Heart right ventricle (tissue), 16 donors: ENCODE results near the gene RSPH9. TPM values are rescaled to one million over a fixed set of nuclear protein-coding genes. Genes with fewer than 3 reads are reported as not detected.

Experiments used
- ATAC-seq, 8 donors: fragments of 200-7000 bp; cut with Tn5 transposase; one replicate each; pipeline ENCODE4 v1.9.1; 2020; ENCODE audit warnings: mild to moderate bottlenecking in 8 of 8, moderate library complexity in 8 of 8, moderate number of reproducible peaks in 1 of 8
- DNase-seq, 2 donors: peaks; one replicate each; pipeline ENCODE4 v3.0.0-alpha.2; 2020
- H3K27ac ChIP-seq, 10 donors: fragments of 200-600 bp; sonication (generic) in 2 of 10; one replicate each; pipeline versions ENCODE4 v1.5.0 to v1.8.0; 2020 to 2022; ENCODE audit warnings: mild to moderate bottlenecking in 3 of 10
- H3K27me3 ChIP-seq, 7 donors: fragments of 200-600 bp; one replicate each; pipeline ENCODE4 v1.8.0; 2021 to 2022; ENCODE audit warnings: mild to moderate bottlenecking in 2 of 7
- H3K36me3 ChIP-seq, 9 donors: fragments of 200-600 bp; sonication (generic) in 1 of 9; one replicate each; pipeline versions ENCODE4 v1.5.0 to v1.8.0; 2020 to 2022; ENCODE audit warnings: mild to moderate bottlenecking in 2 of 9
- H3K4me1 ChIP-seq, 9 donors: fragments of 200-600 bp; sonication (generic) in 1 of 9; one replicate each; pipeline versions ENCODE4 v1.5.0 to v1.8.0; 2020 to 2022; ENCODE audit warnings: mild to moderate bottlenecking in 4 of 9
- H3K4me3 ChIP-seq, 10 donors: fragments of 200-600 bp; sonication (generic) in 2 of 10; one replicate each; pipeline versions ENCODE4 v1.5.0 to v1.8.0; 2020 to 2022; ENCODE audit warnings: mild to moderate bottlenecking in 7 of 10, moderate library complexity in 2 of 10
- H3K9me3 ChIP-seq, 11 donors: fragments of 200-600 bp in 10 of 11; sonication (generic) in 2 of 11; one replicate each; pipeline versions ENCODE4 v1.5.0 to v1.8.0; 2013 to 2022; ENCODE audit warnings: mild to moderate bottlenecking in 2 of 11, control low read depth in 1 of 11, moderate library complexity in 1 of 11
- CTCF ChIP-seq, 9 donors: fragments of 200-600 bp; sonication (generic) in 2 of 9; IDR thresholded peaks; one replicate each; pipeline versions ENCODE4 v1.5.0 to v1.8.0; 2021 to 2022; ENCODE audit warnings: antibody characterized with exemption in 9 of 9, mild to moderate bottlenecking in 5 of 9, moderate library complexity in 1 of 9
- WGBS, 2 donors: extraction: QIAGEN DNeasy Blood & Tissue Kit; methylation state at CpG; one replicate each; pipeline ENCODE4 v1.1.7; 2013; ENCODE audit warnings: inconsistent platforms in 1 of 2; 5-methylcytosine and 5-hydroxymethylcytosine counted together
- intact Hi-C, 10 donors: fragments of 100-400 bp; cut with DNase I; formaldehyde crosslinking; loops; one replicate each; pipeline versions ENCODE4 v1.11.1 to v1.14.2; 2022
- polyA plus RNA-seq, 2 donors: library from polyadenylated mRNA; stranded (reverse); fragments of 200-250 nt; gene quantifications; one replicate each; pipeline ENCODE4 v1.2.3, GENCODE V29; 2013
- total RNA-seq, 10 donors: library from RNA; stranded (reverse); fragmentation: NEBNext Ultra II Directional in 3 of 10; extraction: Animal tissue kit (Norgen Biotek cat#: 25700) in 3 of 10; gene quantifications; one replicate each; pipeline versions ENCODE4 v1.2.1 to v1.2.4, GENCODE V29; 2021 to 2023
- donor health status: Arrhythmogenic right ventricular cardiomyopathy.
- donor health status: ischemic (EF 13 %, LVEDD 7.1; RV severe dilation, severe dysfunction).
- donor health status: healthy with polysubstance abuse.
- donor health status: DM: no; HTN: yes; CAD: no.
- donor health status: DM: no; HTN: no; CAD: no.
- donor health status: ischemic (EF 25% LVEDD 6.9; RV normal size, moderate dysfunction).
- donor health status: ischemic (EF 25% LVEDD 5.7; RV mildly dilated, moderate dysfunction).
- donor health status: healthy.
- donor health status: DM: yes; HTN: yes; CAD: no.
- donor health status: Ischemic cardiomyopathy.
- donor health status: ischemic (EF 35%, LVEDD 5.7; RV mildly dilated, moderate dysfunction).
- donor health status: nonischemic (EF 11% LVEDD 7.7; RV severe dilation, severe dysfunction).
- donor health status: DM: yes; HTN: yes; CAD: no.
- donor health status: PGD.
- donor health status: ischemic (EF 29% LVEDD 5.4; RV normal size, mild dysfunction).
- donor health status: nonischemic (EF 23%, LVEDD 6.1; RV moderate dilation, normal function).

Gene RSPH9
- total and polyA plus RNA-seq, 12 donors = 0.09 to 0.45 (median 0.13) TPM; not detected in 5

GRCh38 chr6:43670623-43670986 is 25.8 kb downstream of the RSPH9 start:
- 96 to 98% methylated on average over 6 of the region's 6 CpGs for WGBS, 2 donors

DNA sequence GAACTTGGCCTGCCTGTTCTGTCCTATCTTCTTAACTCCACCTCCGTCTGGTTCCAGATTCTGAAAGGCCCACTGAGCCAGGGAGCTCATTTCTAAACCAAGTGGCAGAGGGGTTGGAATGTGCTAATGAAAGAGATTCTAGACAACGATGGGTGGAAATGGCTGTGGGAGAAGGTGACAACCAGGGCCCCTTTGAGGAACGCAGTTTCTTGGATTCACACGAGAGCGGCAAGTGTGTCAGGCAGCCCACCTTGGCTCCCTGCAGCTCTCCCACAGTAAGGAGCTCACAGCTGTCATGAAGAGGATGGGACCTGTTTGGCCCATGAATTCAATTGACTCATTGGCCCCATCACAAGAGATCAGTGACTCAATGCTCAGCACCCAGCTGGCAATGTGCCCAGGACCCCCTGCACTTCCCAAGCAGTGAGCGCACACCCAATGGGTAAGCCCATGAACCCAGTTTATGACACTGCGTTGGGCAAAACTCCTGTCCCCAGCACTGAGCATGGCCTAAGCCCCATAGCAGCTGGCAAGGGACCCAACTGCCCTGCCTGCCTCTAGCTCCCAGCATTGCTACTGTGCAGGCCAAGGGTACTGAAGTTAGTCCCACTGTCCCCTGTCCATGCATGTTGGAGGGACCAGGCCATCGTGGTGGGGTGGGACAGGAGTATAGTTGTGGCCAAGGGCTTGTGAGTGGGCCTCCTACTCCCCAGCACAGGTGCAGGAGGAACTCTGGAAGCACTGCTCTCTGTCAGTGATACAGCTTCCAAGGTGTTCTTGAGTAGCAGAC is 26.4 kb downstream of the RSPH9 start:
- no peak for ATAC-seq
- no peaks in the 10 kb centered on the region for H3K27me3 ChIP-seq
- peak overlapping the region in 6 of 10 donors; percentile 65 to 85 (median 81) for H3K27ac ChIP-seq
- intact Hi-C loops = no loop called here
- H3K36me3 ChIP-seq = peaks cover 0 to 60% (median 34%) of the 10 kb centered on the region in 9 donors
- no peaks in the 10 kb centered on the region for H3K9me3 ChIP-seq
- DNase-seq = no peak
- 90 to 94% methylated on average over 8 of the region's 8 CpGs for WGBS, 2 donors
- H3K4me3 ChIP-seq = no peak overlapping the region
- TF ChIP-seq CTCF (IDR thresholded peaks at IDR 0.05) = no peak
- peaks cover 26 to 51% (median 41%) of the 10 kb centered on the region in 9 donors for H3K4me1 ChIP-seq

More at GRCh38 chr6:43670623-43670986, 25.8 kb downstream of the RSPH9 start:
- no peaks in the 10 kb centered on the region for H3K9me3 ChIP-seq
- H3K4me1 ChIP-seq = peaks cover 26 to 49% (median 41%) of the 10 kb centered on the region in 9 donors
- intact Hi-C loops = no loop called here
- DNase-seq (no peak), ATAC-seq (no peak)
- no peak overlapping the region for H3K4me3 ChIP-seq
- H3K27me3 ChIP-seq = no peaks in the 10 kb centered on the region
- peak overlapping the region in 9 of 10 donors; percentile 19 to 85 (median 79) for H3K27ac ChIP-seq
- no peak for TF ChIP-seq CTCF (IDR thresholded peaks at IDR 0.05)
- peaks cover 0 to 54% (median 33%) of the 10 kb centered on the region in 9 donors for H3K36me3 ChIP-seq

DNA sequence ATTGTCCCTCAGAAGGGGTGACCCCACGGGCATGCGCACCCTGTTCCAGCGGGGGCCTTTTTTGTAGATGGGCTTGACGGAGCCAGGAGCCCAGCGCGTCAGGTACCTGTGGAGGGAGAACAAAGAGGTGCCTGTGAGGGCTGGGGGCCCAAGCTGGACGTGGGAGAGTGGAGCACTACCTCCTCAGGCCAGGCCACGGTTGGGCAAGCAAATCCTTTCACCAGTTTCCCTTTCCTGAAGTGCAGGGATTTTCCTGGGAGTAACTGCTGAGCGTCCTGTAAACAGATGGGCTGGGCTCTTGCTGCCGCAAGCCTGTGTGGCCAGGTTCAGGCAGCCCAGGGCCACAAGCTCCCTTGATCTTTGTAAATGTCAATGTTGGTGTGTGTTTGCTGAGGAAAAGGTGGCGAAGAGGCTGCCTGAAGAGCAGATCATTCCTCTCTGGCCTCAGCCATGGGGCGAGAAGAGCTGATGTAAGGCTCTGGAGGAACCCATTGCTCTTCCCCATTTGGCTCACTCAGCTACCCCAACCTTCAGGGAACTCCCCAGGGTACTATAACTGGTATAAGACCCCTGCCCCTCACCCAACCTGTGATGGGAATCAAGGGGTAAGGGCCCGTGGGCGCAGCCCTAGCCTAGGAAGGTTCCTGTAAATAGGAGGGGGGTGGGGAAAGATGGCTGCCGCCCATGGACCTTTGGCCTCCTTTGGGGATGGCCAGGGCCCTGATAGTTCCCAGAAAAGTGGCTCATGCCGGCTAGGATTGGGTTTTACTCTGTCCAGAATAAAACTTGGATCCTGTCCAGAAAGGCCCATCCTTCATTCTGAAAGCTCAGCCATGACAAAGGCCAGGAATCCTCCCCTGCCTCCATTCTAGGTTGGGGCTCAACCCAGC is 27.2 kb downstream of the RSPH9 start:
- DNase-seq = no peak
- no peak for TF ChIP-seq CTCF (IDR thresholded peaks at IDR 0.05)
- peak overlapping the region in 2 of 10 donors; percentile 5 to 85 for H3K27ac ChIP-seq

DNA sequence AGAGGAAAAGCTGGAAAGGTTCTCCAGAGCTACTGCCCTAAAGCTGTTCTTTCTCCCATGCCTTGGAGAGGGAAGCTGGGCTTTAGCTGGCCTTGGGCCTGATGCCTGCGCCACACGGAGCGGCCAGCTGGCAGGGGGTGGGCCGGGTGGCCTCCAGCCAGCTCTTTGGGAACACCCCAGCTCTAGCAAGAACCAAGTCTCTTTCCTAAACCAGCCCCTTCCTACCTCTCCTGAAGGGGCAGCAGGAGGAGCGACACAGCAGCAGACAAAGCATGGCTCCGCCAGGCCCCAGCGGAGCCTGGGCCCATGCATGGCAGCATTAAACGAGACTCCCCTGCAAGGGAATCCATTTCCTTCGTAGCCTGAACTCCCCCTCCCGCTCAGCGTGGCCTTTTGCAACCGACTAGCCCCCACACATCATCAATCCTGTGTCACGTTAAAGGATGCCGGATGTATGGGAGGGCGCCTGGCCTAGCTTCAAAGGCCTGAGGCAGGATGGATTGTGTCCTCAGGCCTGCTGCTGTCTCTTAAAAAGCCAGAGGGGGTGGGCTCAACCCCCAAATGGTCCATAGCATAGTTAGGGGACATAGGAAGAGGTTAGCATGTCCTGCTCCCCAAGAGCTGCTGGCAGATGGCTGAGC is 28.7 kb downstream of the RSPH9 start:
- 81 to 83% methylated on average over 15 of the region's 15 CpGs for WGBS, 2 donors
- DNase-seq = no peak
- Histone ChIP-seq H3K4me1 (peaks cover 17 to 46% (median 24%) of the 10 kb centered on the region in 9 donors), H3K27me3 (no peaks in the 10 kb centered on the region), H3K27ac (no peak overlapping the region), H3K4me3 (no peak overlapping the region), H3K9me3 (no peaks in the 10 kb centered on the region), H3K36me3 (peaks cover 3 to 83% (median 45%) of the 10 kb centered on the region in 9 donors)
- no peak for ATAC-seq
- intact Hi-C loops = no loop called here
- TF ChIP-seq CTCF (IDR thresholded peaks at IDR 0.05) = no peak

More for the DNA sequence above, 27.2 kb downstream of the RSPH9 start:
- ATAC-seq = no peak
- WGBS, 2 donors = 83 to 87% methylated on average over 16 of the region's 16 CpGs
- Histone ChIP-seq H3K36me3 (peaks cover 0 to 68% (median 34%) of the 10 kb centered on the region in 9 donors), H3K4me3 (no peak overlapping the region), H3K4me1 (peaks cover 26 to 57% (median 39%) of the 10 kb centered on the region in 9 donors), H3K9me3 (no peaks in the 10 kb centered on the region), H3K27me3 (no peaks in the 10 kb centered on the region)
- intact Hi-C loops = no loop called here
